ENCODE results near the gene SNRNP200.
A peak's percentile ranks its signal among the peaks of the same experiment; 100 is the strongest.

The SNRNP200 gene

GRCh38 chr2:96247896-96248295 is 57.5 kb downstream of the SNRNP200 start:
- no peak for DNase-seq (ENCODE audit: low read depth in 1 of 2, low spot score in 1 of 2)
- no peak overlapping the region for H3K27ac ChIP-seq (replicated peaks)
- H3K4me3 ChIP-seq (replicated peaks; ENCODE audit: insufficient read depth, low read length): no peak overlapping the region
- no peaks in the 10 kb centered on the region for H3K27me3 ChIP-seq (ENCODE audit: insufficient read depth, poor library complexity, severe bottlenecking)
- TF ChIP-seq, protein P1, sequence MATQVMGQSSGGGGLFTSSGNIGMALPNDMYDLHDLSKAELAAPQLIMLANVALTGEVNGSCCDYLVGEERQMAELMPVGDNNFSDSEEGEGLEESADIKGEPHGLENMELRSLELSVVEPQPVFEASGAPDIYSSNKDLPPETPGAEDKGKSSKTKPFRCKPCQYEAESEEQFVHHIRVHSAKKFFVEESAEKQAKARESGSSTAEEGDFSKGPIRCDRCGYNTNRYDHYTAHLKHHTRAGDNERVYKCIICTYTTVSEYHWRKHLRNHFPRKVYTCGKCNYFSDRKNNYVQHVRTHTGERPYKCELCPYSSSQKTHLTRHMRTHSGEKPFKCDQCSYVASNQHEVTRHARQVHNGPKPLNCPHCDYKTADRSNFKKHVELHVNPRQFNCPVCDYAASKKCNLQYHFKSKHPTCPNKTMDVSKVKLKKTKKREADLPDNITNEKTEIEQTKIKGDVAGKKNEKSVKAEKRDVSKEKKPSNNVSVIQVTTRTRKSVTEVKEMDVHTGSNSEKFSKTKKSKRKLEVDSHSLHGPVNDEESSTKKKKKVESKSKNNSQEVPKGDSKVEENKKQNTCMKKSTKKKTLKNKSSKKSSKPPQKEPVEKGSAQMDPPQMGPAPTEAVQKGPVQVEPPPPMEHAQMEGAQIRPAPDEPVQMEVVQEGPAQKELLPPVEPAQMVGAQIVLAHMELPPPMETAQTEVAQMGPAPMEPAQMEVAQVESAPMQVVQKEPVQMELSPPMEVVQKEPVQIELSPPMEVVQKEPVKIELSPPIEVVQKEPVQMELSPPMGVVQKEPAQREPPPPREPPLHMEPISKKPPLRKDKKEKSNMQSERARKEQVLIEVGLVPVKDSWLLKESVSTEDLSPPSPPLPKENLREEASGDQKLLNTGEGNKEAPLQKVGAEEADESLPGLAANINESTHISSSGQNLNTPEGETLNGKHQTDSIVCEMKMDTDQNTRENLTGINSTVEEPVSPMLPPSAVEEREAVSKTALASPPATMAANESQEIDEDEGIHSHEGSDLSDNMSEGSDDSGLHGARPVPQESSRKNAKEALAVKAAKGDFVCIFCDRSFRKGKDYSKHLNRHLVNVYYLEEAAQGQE (IDR thresholded peaks at IDR 0.05; ENCODE audit: insufficient replicate concordance, low read depth): no peak
- TF ChIP-seq GABPA (IDR thresholded peaks at IDR 0.05; ENCODE audit: low read depth): no peak
- no peak for TF ChIP-seq POLR2AphosphoS5 (IDR thresholded peaks at IDR 0.05; ENCODE audit: low read depth)
- TF ChIP-seq SPI1 (IDR thresholded peaks at IDR 0.05; ENCODE audit: borderline replicate concordance, low read depth): no peak
- TF ChIP-seq, protein P2, sequence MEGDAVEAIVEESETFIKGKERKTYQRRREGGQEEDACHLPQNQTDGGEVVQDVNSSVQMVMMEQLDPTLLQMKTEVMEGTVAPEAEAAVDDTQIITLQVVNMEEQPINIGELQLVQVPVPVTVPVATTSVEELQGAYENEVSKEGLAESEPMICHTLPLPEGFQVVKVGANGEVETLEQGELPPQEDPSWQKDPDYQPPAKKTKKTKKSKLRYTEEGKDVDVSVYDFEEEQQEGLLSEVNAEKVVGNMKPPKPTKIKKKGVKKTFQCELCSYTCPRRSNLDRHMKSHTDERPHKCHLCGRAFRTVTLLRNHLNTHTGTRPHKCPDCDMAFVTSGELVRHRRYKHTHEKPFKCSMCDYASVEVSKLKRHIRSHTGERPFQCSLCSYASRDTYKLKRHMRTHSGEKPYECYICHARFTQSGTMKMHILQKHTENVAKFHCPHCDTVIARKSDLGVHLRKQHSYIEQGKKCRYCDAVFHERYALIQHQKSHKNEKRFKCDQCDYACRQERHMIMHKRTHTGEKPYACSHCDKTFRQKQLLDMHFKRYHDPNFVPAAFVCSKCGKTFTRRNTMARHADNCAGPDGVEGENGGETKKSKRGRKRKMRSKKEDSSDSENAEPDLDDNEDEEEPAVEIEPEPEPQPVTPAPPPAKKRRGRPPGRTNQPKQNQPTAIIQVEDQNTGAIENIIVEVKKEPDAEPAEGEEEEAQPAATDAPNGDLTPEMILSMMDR (IDR thresholded peaks at IDR 0.05; ENCODE audit: insufficient read depth, low read length): no peak

GRCh38 chr2:96247009-96247408 is 58.3 kb downstream of the SNRNP200 start:
- Histone ChIP-seq H3K4me3 (replicated peaks; ENCODE audit: insufficient read depth, low read length) (no peak overlapping the region), H3K27ac (replicated peaks) (no peak overlapping the region), H3K27me3 (ENCODE audit: insufficient read depth, poor library complexity, severe bottlenecking) (no peaks in the 10 kb centered on the region)
- TF ChIP-seq, protein P2 (IDR thresholded peaks at IDR 0.05; ENCODE audit: insufficient read depth, low read length): no peak
- TF ChIP-seq SPI1 (IDR thresholded peaks at IDR 0.05; ENCODE audit: borderline replicate concordance, low read depth): no peak
- peak in 1 of 2 experiments; percentile 20 for DNase-seq (ENCODE audit: low read depth in 1 of 2, low spot score in 1 of 2)

DNA sequence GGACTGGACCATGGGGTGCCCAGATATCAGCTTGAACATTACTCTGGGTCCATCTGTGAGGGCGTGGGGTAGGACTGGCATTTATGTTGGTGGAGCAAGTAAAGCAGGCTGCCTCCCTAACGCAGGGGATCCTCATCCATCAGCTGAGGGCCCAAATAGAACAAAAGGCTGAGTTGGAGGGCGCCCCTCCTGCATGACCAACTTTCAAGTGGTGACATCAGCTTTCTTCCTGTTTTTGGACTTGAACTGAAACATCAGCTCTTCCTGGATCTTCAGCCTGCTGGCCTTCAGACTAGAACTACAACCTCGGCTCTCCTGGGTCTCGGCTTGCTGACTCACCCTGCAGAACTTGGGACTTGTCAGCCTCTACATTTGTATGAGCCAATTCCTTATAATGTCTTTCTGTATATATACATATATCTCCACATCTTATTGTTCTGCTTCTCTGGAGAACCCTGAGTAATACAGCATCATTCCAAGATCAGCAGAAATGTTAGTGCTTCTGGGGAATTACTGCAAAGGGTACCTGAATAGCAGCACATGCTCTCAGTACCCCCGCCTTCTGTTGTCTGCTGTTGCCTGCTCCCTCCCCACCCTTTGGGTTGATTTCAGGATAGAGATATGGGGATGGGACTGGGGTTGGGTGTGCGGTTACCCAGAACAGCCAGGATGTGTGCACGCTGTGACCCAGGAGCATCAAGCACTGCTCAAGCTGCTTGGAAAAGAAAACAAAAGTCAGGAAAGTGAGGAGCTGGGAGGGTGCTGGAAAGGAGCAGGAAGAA is 59.5 kb downstream of the SNRNP200 start:
- no peak for TF ChIP-seq GABPA (IDR thresholded peaks at IDR 0.05; ENCODE audit: low read depth)
- no peak for TF ChIP-seq SPI1 (IDR thresholded peaks at IDR 0.05; ENCODE audit: borderline replicate concordance, low read depth)
- TF ChIP-seq, protein P2 (IDR thresholded peaks at IDR 0.05; ENCODE audit: insufficient read depth, low read length): no peak
- TF ChIP-seq, protein P1 (IDR thresholded peaks at IDR 0.05; ENCODE audit: insufficient replicate concordance, low read depth): no peak
- no peak for TF ChIP-seq POLR2AphosphoS5 (IDR thresholded peaks at IDR 0.05; ENCODE audit: low read depth)
- no peaks in the 10 kb centered on the region for H3K27me3 ChIP-seq (ENCODE audit: insufficient read depth, poor library complexity, severe bottlenecking)

More for the DNA sequence above, 59.5 kb downstream of the SNRNP200 start:
- peak in 1 of 2 experiments; percentile 76 for DNase-seq (ENCODE audit: low read depth in 1 of 2, low spot score in 1 of 2)
- Histone ChIP-seq H3K27ac (replicated peaks) (peak overlapping the region; percentile 40), H3K4me3 (replicated peaks; ENCODE audit: insufficient read depth, low read length) (no peak overlapping the region)

Measured in HL-60 (cell line).